ENCODE measurements around the gene HNF4A. TPM values are rescaled to one million over a fixed set of nuclear protein-coding genes. Genes with fewer than 3 reads are reported as not detected.

Gene HNF4A
- polyA plus RNA-seq, 1 of the 3 experiments (the other 2 are of a cell fraction), result not detected

GRCh38 chr20:44447827-44448419 lies 92.4 kb downstream of the HNF4A start:
- H3K9me2 ChIP-seq, result no peaks in the 10 kb centered on the region
- H3K36me3 ChIP-seq (replicated peaks in 1 of 2; ENCODE audit: control insufficient read depth in 1 of 2, insufficient read depth in 2 of 2, low read length in 1 of 2), result no peaks in the 10 kb centered on the region
- H3K4me3 ChIP-seq (ENCODE audit: low read depth in 2 of 2, low read length in 1 of 2), result no peak overlapping the region
- no peak overlapping the region for H3K9ac ChIP-seq
- H3F3A ChIP-seq (replicated peaks; ENCODE audit: insufficient read depth), result no peaks in the 10 kb centered on the region
- no peaks in the 10 kb centered on the region for H3K79me2 ChIP-seq (ENCODE audit: insufficient read depth)
- no peak overlapping the region for H2AFZ ChIP-seq (ENCODE audit: low read depth)
- WGBS (ENCODE audit: low lambda C conversion rate), result 45% methylated on average over 3 of the region's 3 CpGs
- no peak for DNase-seq
- TF ChIP-seq POLR2AphosphoS5 (IDR thresholded peaks at IDR 0.05; ENCODE audit: low read depth, low read length) (no peak), RCOR1 (IDR thresholded peaks at IDR 0.05; ENCODE audit: low read length) (no peak), REST (IDR thresholded peaks at IDR 0.05; ENCODE audit: low read depth, low read length) (no peak), EP300 (IDR thresholded peaks at IDR 0.05; ENCODE audit: borderline replicate concordance in 1 of 2, low read depth in 1 of 2, low read length in 1 of 2) (no peak), GATA2 (CRISPR knock-in tag; IDR thresholded peaks at IDR 0.05) (no peak), RFX5 (IDR thresholded peaks at IDR 0.05; ENCODE audit: low read length) (no peak), FOXM1 (IDR thresholded peaks at IDR 0.05; ENCODE audit: low read depth) (no peak), SMC3 (IDR thresholded peaks at IDR 0.05; ENCODE audit: low read depth, low read length) (no peak), IRF3 (IDR thresholded peaks at IDR 0.05; ENCODE audit: low read depth, low read length) (no peak), TAF1 (IDR thresholded peaks at IDR 0.05; ENCODE audit: borderline replicate concordance, low read depth, low read length) (no peak), TCF12 (IDR thresholded peaks at IDR 0.05) (no peak)
- TF ChIP-seq, protein P1, sequence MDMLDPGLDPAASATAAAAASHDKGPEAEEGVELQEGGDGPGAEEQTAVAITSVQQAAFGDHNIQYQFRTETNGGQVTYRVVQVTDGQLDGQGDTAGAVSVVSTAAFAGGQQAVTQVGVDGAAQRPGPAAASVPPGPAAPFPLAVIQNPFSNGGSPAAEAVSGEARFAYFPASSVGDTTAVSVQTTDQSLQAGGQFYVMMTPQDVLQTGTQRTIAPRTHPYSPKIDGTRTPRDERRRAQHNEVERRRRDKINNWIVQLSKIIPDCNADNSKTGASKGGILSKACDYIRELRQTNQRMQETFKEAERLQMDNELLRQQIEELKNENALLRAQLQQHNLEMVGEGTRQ (IDR thresholded peaks at IDR 0.05; ENCODE audit: borderline replicate concordance, low read depth, low read length), result no peak
- H3K27ac ChIP-seq (ENCODE audit: low read depth in 2 of 2, low read length in 1 of 2), result no peak overlapping the region
- H3K4me1 ChIP-seq (ENCODE audit: control insufficient read depth in 1 of 2, insufficient read depth in 2 of 2, low read depth in 1 of 2, low read length in 1 of 2), result no peaks in the 10 kb centered on the region
- POLR2A ChIA-PET, result no interaction called here
- H3K9me3 ChIP-seq, result no peaks in the 10 kb centered on the region
- H4K20me1 ChIP-seq (ENCODE audit: insufficient read depth), result no peaks in the 10 kb centered on the region
- no peaks in the 10 kb centered on the region for H3K27me3 ChIP-seq (ENCODE audit: insufficient read depth)
- no peak overlapping the region for H3K4me2 ChIP-seq
- CTCF ChIA-PET, result interaction anchor here (0.9 to 1.1 kb wide), 2 partner anchors 10 to 24 kb away, joined by 3 read pairs; no protein-coding TSS in a partner anchor
